ENCODE measurements around the gene BRS3.

GRCh38 chrX:136464589-136464988 lies 23.2 kb upstream of the BRS3 start:
- TF ChIP-seq CTCF (IDR thresholded peaks at IDR 0.05) = no peak
- no peak for TF ChIP-seq POLR2AphosphoS5 (IDR thresholded peaks at IDR 0.05; ENCODE audit: low read depth, low read length)
- TF ChIP-seq TCF7L2 (IDR thresholded peaks at IDR 0.05; ENCODE audit: low read depth, low read length) = no peak
- TF ChIP-seq SIN3A (IDR thresholded peaks at IDR 0.05; ENCODE audit: borderline replicate concordance, insufficient read depth, low read depth, low read length) = no peak

All from Panc1 (cell line).